Measurements from ENCODE around the gene PRSS12.

PRSS12 gene

DNA sequence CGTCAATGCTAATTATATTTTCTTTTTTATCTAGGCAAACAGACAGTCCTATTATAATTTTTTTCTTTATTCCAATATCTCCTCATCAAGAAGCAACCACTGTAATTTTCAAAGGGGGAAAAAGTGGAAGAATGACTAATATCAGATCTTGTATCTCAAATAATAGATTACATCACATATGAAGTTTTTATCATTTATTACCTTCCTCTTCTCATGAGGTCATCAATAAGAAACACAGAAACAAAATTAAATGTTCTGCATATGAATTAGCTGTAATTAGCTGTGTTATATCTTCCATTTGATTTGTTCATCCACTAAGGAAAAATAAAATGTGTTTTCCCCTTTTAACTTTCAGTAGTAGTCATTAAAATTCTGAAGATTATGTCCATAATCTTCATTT lies 14.3 kb downstream of the PRSS12 start:
- TF ChIP-seq POLR2A (IDR thresholded peaks at IDR 0.05; ENCODE audit: extremely low read depth, insufficient read length) (no peak), MYC (IDR thresholded peaks at IDR 0.05; ENCODE audit: low read depth, low read length) (no peak)
- TF ChIP-seq, protein P1, sequence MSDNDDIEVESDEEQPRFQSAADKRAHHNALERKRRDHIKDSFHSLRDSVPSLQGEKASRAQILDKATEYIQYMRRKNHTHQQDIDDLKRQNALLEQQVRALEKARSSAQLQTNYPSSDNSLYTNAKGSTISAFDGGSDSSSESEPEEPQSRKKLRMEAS (IDR thresholded peaks at IDR 0.05; ENCODE audit: low read depth, low read length): no peak
- TF ChIP-seq, protein P2, sequence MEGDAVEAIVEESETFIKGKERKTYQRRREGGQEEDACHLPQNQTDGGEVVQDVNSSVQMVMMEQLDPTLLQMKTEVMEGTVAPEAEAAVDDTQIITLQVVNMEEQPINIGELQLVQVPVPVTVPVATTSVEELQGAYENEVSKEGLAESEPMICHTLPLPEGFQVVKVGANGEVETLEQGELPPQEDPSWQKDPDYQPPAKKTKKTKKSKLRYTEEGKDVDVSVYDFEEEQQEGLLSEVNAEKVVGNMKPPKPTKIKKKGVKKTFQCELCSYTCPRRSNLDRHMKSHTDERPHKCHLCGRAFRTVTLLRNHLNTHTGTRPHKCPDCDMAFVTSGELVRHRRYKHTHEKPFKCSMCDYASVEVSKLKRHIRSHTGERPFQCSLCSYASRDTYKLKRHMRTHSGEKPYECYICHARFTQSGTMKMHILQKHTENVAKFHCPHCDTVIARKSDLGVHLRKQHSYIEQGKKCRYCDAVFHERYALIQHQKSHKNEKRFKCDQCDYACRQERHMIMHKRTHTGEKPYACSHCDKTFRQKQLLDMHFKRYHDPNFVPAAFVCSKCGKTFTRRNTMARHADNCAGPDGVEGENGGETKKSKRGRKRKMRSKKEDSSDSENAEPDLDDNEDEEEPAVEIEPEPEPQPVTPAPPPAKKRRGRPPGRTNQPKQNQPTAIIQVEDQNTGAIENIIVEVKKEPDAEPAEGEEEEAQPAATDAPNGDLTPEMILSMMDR (IDR thresholded peaks at IDR 0.05; ENCODE audit: low read depth, low read length): no peak
- H3K4me3 ChIP-seq (ENCODE audit: low read depth, low read length): no peak overlapping the region
- no peak for DNase-seq (ENCODE audit: low read depth)

DNA sequence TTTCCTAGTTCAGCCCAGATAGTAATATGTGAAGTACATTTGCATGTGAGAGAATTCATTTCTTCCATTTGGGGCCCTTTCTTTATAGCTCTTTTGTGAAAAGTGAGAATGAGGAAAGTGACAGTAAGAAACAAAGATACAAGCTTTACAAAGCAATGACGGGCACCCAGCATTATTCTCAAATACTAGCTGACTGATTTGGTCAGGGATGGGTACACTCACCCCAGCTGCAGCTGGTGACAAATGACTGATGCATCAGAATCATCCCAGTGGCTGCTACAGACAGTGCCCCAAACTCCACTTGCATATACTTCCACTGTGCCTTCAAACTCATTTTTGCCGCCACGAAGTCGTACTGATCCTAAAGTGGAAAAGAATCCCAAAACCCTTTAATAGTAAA lies 14.8 kb downstream of the PRSS12 start:
- no peak for TF ChIP-seq MYC (IDR thresholded peaks at IDR 0.05; ENCODE audit: low read depth, low read length)
- TF ChIP-seq POLR2A (IDR thresholded peaks at IDR 0.05; ENCODE audit: extremely low read depth, insufficient read length): no peak
- DNase-seq (ENCODE audit: low read depth): no peak
- no peak overlapping the region for H3K4me3 ChIP-seq (ENCODE audit: low read depth, low read length)

DNA sequence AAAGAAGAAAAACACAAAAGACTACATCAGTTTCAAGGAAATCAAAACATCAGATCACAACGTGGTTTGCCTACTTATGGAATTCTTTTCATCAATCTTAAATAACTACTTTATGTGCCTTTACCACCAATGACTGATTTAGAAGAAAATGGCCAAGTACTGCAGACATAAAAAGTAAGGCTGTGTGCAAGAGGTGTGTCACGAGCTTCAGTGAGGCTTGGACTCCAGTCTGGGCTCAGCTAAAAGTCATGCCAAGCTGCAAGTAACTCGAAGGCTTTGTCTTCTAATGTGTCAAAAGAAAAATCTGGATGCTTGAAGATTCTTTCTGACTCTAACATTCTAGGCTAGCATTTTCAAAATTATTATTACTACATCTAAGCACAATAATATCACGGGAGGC lies 17.0 kb downstream of the PRSS12 start:
- H3K4me3 ChIP-seq (ENCODE audit: low read depth, low read length): no peak overlapping the region
- TF ChIP-seq MYC (IDR thresholded peaks at IDR 0.05; ENCODE audit: low read depth, low read length): no peak
- TF ChIP-seq, protein P1 (IDR thresholded peaks at IDR 0.05; ENCODE audit: low read depth, low read length): no peak
- no peak for TF ChIP-seq POLR2A (IDR thresholded peaks at IDR 0.05; ENCODE audit: extremely low read depth, insufficient read length)
- TF ChIP-seq, protein P2 (IDR thresholded peaks at IDR 0.05; ENCODE audit: low read depth, low read length): no peak
- no peak for DNase-seq (ENCODE audit: low read depth)

DNA sequence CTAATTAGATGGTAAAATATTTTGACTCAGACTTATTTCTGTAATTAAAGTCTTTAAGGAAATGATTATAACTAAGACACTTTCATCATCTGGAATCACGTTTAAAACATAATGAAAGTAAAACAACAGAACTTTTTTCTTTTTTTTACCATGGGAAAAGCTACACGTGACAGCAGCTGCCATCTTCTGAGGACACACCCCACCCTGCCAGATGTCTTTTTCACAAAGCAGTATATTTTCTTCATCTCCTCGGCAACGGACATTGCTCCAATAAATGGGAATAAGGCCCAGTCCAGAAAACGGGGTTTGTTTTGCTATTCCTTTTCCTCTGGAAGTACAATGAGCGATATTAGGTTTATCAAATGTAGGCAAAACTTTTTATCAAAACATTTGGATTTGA lies 17.5 kb downstream of the PRSS12 start:
- TF ChIP-seq POLR2A (IDR thresholded peaks at IDR 0.05; ENCODE audit: extremely low read depth, insufficient read length) (no peak), MYC (IDR thresholded peaks at IDR 0.05; ENCODE audit: low read depth, low read length) (no peak)
- TF ChIP-seq, protein P1 (IDR thresholded peaks at IDR 0.05; ENCODE audit: low read depth, low read length): no peak
- TF ChIP-seq, protein P2 (IDR thresholded peaks at IDR 0.05; ENCODE audit: low read depth, low read length): no peak
- no peak for DNase-seq (ENCODE audit: low read depth)
- no peak overlapping the region for H3K4me3 ChIP-seq (ENCODE audit: low read depth, low read length)

DNA sequence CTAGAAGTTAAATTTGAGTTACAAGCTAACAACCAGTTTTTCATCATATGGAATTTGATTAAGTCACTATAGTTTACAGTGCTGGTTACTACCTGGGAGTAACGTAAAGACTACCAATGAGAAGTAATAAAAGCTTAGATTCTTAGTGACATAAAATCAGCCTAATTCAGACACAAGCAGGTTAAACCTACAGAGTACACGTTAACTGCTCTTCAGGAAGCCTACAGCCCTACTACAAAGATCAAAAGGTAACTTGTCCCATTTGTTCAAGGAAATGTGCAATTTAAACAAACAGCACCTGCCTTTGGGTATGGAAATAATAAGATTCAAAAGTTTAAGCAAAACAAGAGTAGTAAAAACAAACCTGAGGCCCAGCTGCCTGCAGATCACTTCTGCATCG lies 21.5 kb downstream of the PRSS12 start:
- no peak for DNase-seq (ENCODE audit: low read depth)
- TF ChIP-seq POLR2A (IDR thresholded peaks at IDR 0.05; ENCODE audit: extremely low read depth, insufficient read length) (no peak), MYC (IDR thresholded peaks at IDR 0.05; ENCODE audit: low read depth, low read length) (no peak)
- TF ChIP-seq, protein P1 (IDR thresholded peaks at IDR 0.05; ENCODE audit: low read depth, low read length): no peak
- TF ChIP-seq, protein P2 (IDR thresholded peaks at IDR 0.05; ENCODE audit: low read depth, low read length): no peak

DNA sequence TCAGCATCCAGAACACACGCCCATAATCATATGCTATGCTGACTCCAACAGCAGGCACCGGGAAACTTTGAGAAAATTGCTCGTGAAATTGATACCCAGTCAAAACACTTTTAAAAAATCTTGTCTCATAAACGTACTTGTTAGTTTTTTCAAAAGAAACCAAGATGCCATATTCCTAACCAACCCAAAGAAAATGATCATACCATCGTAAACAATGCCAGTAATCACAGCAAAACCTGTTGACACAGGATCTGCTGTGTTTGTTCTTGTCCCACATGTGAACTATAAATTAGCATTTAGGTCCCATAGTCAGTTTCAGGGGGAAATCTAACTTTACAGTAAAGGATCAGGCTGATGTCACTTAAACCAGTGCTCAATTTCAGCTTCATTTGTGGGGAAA lies 23.0 kb downstream of the PRSS12 start:
- DNase-seq (ENCODE audit: low read depth): no peak
- no peak for TF ChIP-seq MYC (IDR thresholded peaks at IDR 0.05; ENCODE audit: low read depth, low read length)
- TF ChIP-seq, protein P1 (IDR thresholded peaks at IDR 0.05; ENCODE audit: low read depth, low read length): no peak
- TF ChIP-seq POLR2A (IDR thresholded peaks at IDR 0.05; ENCODE audit: extremely low read depth, insufficient read length): no peak
- TF ChIP-seq, protein P2 (IDR thresholded peaks at IDR 0.05; ENCODE audit: low read depth, low read length): no peak

More for the DNA sequence above, 21.5 kb downstream of the PRSS12 start:
- H3K4me3 ChIP-seq (ENCODE audit: low read depth, low read length): no peak overlapping the region

More for the DNA sequence above, 23.0 kb downstream of the PRSS12 start:
- no peak overlapping the region for H3K4me3 ChIP-seq (ENCODE audit: low read depth, low read length)

Measured in NB4 (cell line).